AG08396 (cell line): ENCODE data around the gene KLHL28.
"Not testable (repeated sequence)": the region's sequence is repeated elsewhere in the genome, so short reads cannot be mapped to it uniquely, and the experiment has no call there.

ENCODE experiments used
- DNase-seq: peaks from one replicate; pipeline ENCODE4 v3.0.0; 2012; ENCODE audit warnings: low spot score, mixed read lengths

The KLHL28 gene

DNA sequence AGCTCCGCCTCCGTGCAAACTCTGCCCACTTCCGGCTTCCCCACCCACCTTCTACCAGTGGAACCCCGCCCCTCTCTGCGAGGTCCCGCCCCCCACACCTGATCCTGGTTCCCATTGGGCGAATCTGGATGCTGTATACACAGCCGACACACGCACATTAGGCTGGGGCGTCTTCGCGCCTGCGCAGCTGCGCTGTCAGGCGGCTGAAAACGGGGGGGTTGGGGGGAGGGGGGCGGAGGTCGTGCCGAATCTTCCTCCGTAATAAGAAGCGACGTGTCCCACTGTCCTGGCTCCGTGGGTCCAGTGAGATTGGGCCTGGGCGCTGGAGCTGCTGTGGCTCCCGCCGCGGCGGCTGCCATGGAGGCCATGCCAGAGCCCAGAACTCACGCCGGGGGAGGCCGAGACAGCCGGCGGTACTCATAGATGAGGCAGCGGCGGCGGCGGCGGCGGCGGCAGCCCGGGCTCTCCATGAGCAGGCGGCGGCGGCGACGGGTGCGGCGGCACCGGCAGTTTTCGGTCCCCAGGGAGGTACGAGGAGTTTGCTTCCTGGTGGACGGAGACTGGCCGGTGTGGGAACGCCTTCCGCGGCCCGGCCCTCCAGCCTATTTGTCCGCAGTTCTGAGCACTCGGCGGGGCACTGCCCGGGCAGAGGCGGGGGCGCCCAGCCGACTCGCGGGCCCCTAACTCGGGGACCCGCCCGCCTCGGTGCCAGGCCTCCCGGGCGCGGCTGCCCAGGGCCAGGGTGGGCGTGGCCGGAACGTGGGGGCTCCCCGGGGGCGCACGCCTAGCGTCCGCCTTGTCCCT is 64.5 kb downstream of the KLHL28 start:
- DNase-seq: peak; percentile 97

DNA sequence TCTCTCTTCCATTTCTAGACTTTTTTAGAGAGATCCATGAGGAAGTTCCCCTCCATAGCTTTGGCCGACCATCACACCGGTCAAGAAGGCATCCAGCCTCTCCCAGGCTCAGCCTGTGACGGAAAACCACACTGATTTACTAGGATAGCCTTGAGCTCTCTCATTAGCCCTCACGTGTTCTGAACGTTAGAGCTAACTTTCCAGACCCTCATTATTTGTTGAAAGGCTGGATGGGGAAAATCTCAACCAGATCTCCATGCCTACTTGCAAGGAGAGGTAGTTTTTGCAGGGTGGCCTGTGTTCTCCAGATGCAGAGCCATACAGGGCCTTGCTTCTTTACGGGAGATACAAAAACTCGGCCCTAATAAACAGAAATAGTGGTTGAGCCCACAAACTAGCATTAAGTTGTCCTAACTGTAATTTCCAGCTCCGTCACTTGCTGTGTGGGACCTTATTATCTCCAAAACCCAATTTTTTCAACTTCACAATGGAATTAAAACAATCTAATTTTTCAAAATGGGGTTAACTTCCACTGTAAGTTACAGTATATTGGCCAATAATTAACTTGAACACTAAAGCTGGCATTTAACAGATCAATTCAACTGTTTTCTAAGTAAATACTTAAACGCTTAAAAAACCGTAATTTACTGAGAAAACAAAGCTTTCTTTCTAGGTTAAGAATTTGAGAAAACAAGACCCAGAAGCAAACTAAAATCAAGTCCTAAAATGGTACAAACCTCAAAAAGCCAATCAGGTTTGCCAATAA is 65.3 kb downstream of the KLHL28 start:
- no peak for DNase-seq

DNA sequence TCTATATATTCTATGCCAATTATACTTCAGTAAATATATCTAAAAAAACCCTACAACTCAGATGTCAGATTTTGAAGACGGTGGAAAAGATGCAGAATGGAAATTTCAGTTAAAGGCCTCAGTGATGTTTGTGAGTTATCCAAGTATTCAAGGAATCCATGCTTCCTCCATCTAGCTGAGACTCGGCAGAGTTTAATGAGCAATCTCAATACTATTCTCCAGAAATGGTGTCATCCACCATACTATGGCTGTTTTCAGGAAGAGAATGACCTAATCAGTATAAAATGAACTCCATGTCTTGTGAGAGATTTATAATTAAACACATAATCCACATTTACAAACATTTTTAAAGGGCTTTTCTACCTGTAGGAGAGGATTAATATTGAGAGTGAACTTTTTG is 66.0 kb downstream of the KLHL28 start:
- peak; percentile 81 for DNase-seq

DNA sequence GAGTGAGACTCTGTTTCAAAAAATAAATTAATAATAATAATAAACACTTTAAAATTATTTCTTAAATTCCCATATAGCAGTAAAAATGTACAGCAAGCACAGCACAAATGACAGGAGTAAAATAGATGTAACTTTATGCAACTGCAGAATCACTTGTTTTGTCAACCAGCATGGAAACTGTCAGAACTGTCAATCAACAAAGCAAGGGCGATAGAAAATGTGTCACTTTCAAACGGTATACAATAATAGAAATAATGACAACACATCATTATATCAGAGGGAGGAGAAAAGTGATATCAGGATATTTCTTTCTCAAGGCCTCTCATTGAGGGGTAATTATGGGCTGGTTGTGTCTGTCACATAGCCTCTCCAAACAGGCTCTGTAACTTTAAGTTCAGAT is 68.2 kb downstream of the KLHL28 start:
- DNase-seq: no peak

DNA sequence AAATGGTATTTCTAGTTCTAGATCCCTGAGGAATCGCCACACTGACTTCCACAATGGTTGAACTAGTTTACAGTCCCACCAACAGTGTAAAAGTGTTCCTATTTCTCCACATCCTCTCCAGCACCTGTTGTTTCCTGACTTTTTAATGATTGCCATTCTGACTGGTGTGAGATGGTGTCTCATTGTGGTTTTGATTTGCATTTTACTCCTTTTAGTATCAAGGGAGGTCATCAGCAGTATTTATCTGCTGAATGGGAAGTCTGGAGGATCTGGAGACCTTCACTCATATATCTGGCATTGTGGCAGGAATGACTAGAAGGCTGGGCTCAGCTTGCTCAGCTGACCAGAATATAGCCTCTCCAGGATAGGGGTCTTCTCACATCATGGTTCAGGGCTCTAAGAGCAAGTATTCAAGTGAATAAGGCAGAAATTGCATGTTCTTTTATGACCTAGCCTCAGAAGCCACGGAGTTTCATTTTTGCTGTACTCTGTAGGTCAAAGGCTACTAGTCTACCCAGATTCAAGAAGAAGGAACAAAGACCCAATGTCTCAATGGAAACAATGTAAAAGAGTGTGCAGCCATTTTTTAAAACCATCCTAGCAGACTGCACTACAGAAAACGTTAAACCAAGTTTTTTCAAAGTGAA is 69.9 kb downstream of the KLHL28 start:
- not testable (repeated sequence) for DNase-seq

DNA sequence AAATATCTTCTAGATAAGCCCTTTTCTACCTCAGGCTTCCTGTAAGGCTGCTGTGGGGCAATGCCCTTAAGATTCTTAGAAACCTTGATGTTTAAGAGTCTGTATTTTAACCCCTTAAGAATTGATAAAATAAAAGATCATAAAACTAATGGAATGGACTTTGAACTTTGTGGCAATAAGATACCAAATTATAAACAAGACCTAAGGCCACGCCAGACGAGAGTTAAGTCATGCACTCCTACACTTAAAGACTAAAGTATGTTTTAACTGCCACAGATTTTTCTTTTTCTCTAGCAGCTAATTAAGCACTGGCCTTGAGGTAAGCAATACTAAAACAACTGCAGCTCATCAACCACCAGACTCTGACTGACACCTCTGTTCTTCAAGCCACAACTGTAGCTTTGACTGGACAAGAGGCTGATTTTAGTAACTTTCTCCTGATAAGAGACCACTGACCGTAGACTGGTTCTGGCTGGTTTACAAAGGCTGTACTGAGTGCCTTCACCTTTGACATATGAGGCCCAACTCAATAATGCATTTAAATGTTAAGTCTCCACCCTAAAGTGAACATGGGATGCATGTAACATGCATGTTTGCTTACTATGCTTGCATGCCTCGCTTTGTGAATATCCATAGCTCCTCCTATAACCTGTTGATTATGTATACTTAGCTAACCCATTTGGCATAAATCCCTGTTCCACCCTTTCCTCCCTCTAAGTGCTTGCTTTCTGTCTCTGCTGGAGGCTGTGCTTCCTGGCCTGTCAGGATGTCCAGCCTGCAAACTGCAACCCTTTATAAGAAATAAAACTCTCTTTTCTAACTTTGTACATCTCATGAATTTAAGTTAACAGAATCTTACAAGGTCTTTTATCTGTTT is 71.9 kb downstream of the KLHL28 start:
- no peak for DNase-seq

DNA sequence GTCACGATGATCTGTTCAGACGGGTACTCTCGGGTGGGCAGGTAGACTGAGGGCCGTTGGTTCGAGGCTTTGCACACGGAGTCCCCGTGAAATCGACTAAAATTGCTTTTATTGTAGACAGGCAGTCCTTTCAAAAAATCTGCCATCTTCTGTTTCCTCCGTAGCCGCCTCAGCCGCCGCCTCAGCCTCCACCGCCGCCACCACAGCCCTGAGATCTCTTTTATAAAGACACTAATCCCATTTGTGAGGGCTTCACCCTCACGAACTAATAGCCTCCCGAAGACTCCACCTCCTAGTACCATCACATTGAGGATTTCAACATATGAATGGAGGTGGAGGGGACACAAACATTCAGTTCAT is 74.2 kb downstream of the KLHL28 start:
- DNase-seq: no peak

DNA sequence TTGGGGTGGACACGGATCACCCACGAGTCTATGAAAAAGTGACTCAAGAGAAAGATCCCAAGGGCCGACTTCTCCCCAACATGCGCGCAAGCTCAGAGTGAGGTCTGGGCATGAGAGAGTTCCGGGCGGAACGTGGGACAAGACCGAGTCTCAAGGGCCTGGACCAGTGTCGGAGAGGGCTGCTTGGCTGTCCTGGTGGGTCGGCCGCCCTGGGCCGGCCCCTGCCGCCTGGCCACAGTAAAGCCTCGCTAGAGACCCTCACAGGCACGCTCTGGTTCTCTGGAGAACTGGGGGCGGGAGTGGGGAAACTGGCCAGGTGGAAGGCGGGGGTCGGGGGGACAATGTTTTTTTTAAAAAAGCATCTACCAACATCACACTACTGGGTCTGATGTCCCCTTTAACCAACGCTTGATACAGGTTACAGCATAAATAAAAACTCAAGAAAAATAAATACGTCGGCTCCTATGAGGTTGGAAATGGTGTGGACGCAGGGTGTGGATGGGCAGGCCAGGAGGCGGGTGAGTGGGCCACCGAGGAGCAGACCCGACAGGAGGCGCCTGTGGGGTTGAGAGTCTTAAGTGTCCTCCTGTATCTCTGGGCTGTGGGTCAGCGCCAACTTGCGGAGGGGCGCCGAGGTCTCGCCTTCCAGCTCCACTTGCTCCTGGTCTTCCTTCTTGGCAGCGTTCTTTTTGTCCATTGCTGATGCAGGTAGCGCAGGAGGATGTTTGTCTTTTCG is 74.7 kb downstream of the KLHL28 start:
- DNase-seq: no peak

DNA sequence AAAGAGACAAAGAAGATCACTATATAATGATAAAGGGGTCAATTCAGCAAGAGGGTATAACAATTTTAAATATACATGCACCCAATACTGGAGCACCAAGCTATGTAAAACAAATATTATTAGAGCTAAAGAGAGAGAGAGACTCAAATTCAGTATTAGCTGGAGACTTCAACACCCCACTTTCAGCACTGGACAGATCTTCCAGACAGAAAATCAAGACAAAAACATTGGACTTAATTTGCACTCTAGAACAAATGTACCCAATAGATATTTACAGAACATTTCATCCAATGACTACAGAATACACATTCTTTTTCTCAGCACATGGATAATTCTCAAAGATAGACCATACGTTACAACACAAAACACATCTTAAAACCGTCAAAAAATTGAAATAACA is 81.0 kb downstream of the KLHL28 start:
- DNase-seq: no peak
